Thyroid gland (tissue), 4 donors: ENCODE measurements around the gene WRAP73. TPM values are rescaled to one million over a fixed set of nuclear protein-coding genes. Genes with fewer than 3 reads are reported as not detected.
A peak's percentile ranks its signal among the peaks of the same experiment; 100 is the strongest.
"Not testable (repeated sequence)": the region's sequence is repeated elsewhere in the genome, so short reads cannot be mapped to it uniquely, and the experiment has no call there.

ENCODE experiments used
- DNase-seq, 2 donors: peaks; one replicate each; pipeline ENCODE4 v3.0.0-alpha.2; 2019
- H3K27ac ChIP-seq, 3 donors: fragments of 200-600 bp; sonication (generic); 1 replicate in 2 of 3; 2 replicates in 1 of 3; pipeline ENCODE4 v1.5.1; 2016 to 2019; ENCODE audit warnings: mild to moderate bottlenecking in 1 of 3, moderate library complexity in 1 of 3
- H3K27me3 ChIP-seq: fragments of 200-600 bp; sonication (generic); one replicate; pipeline ENCODE4 v1.5.1; 2019
- H3K36me3 ChIP-seq, 2 donors: fragments of 200-600 bp; sonication (generic); one replicate each; pipeline ENCODE4 v1.5.1; 2016 to 2019
- H3K4me1 ChIP-seq, 2 donors: fragments of 200-600 bp; sonication (generic); one replicate each; pipeline ENCODE4 v1.5.1; 2017 to 2019
- H3K4me3 ChIP-seq, 3 donors: fragments of 200-600 bp; sonication (generic); replicated peaks in 1 of 3; 1 replicate in 2 of 3; 2 replicates in 1 of 3; pipeline ENCODE4 v1.5.1; 2016; ENCODE audit warnings: mild to moderate bottlenecking in 1 of 3
- H3K9me3 ChIP-seq: fragments of 200-600 bp; sonication (generic); one replicate; pipeline ENCODE4 v1.5.1; 2017
- CTCF ChIP-seq, 6 experiments: fragments of 200-600 bp in 3 of 6; fragments of 450-650 bp in 3 of 6; sonication (generic) in 3 of 6; IDR thresholded peaks; one replicate each; pipeline ENCODE4 v1.5.1; 2016 to 2019; ENCODE audit warnings: antibody characterized with exemption in 6 of 6, mild to moderate bottlenecking in 2 of 6, inconsistent platforms in 1 of 6, moderate library complexity in 1 of 6
- POLR2A ChIP-seq, 2 donors: fragments of 450-650 bp; IDR thresholded peaks; one replicate each; pipeline ENCODE4 v1.6.1; 2017; ENCODE audit warnings: antibody characterized with exemption in 2 of 2, mild to moderate bottlenecking in 2 of 2, moderate library complexity in 1 of 2
- WGBS, 2 donors: methylation state at CpG; one replicate each; pipeline ENCODE4 v1.1.5; 2017; 5-methylcytosine and 5-hydroxymethylcytosine counted together
- intact Hi-C: fragments of 100-400 bp; cut with DNase I; formaldehyde crosslinking; loops from one replicate; pipeline ENCODE4 v1.15.1; 2023
- total RNA-seq, 4 donors: library from RNA; depleted of rRNA; stranded (reverse); fragments of >200 nt; gene quantifications; one replicate each; pipeline ENCODE4 v1.2.3, GENCODE V29; 2016

Gene WRAP73
- total RNA-seq, 4 donors from 2014 or later = 18.5 to 44.0 (median 21.0) TPM

- peaks cover 17 to 21% of the 10 kb centered on the region in 2 donors for H3K36me3 ChIP-seq
- 3 to 4% methylated on average over 4 to 36 of the region's 108 CpGs for WGBS, 2 donors
- TF ChIP-seq POLR2A (IDR thresholded peaks at IDR 0.05) = peak in 1 of 2 donors; percentile 80
- no peak for TF ChIP-seq CTCF (IDR thresholded peaks at IDR 0.05)
- peak; percentile 98 to 99 for DNase-seq
- peaks cover 20 to 28% of the 10 kb centered on the region in 2 donors for H3K4me1 ChIP-seq
- H3K9me3 ChIP-seq = no peaks in the 10 kb centered on the region
- H3K4me3 ChIP-seq = peak within 1 kb of the TSS; percentile 75 to 97 (median 94)
- H3K27me3 ChIP-seq = no peaks in the 10 kb centered on the region
- peak within 1 kb of the TSS in 2 of 3 donors; percentile 58 to 66 for H3K27ac ChIP-seq
- intact Hi-C loops = loop anchor here (5.0 kb wide), 1 partner anchor 172 kb away; the partner anchor contains the start of gene ARHGEF16
These were observed 25.4 kb downstream of the WRAP73 start, which contains the start of gene TPRG1L for GRCh38 chr1:3624200-3625136. TSS of gene TPRG1L (plus strand) at chr1:3625015. CDS start at chr1:3625073, 58 bp downstream.

DNA sequence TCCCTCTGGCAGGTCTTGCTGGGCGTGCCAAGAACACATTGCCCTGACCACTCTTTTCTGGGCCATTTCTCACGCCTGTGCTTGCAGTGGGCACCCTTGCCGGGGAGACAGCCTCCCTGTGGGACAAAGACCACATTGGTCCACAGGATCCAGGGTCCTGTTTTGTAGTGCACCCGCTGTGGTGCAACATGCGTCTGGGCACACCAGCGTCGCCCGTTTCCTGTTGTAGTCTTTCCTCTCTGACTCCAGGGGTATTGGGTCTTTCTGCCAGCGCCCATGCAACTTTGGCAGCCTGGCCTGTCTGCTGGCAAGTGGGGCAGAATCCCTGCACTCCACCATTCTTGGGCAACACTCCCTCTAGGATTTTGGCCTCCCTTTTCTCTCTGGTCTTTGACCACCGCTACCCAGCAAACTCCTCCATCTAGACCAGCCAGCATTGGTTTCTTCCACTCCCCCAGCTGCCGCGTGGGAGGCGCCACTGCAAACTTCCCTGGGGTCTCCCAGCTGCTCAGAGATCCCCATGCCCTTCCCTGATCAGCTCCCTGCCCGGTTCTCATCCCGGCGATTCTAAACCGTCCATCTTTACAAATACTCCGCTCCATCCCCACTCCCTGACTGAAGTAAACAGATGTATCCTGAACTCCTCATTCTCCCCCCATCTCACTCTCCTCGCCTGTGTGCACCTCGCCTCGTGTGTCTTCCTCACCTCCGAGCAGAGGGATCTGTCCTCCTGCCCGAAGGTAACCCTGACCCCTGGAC, 26.3 kb downstream of the WRAP73 start:
- no peak for TF ChIP-seq CTCF (IDR thresholded peaks at IDR 0.05)
- TF ChIP-seq POLR2A (IDR thresholded peaks at IDR 0.05) = no peak
- no peaks in the 10 kb centered on the region for H3K9me3 ChIP-seq
- peaks cover 13 to 14% of the 10 kb centered on the region in 2 donors for H3K36me3 ChIP-seq
- 36% methylated on average over 23 of the region's 23 CpGs for WGBS, 2 donors
- intact Hi-C loops = loop anchor here (5.0 kb wide), 1 partner anchor 171 kb away; the partner anchor contains the start of gene ARHGEF16
- peak overlapping the region; percentile 75 to 97 (median 94) for H3K4me3 ChIP-seq
- H3K27ac ChIP-seq = peak overlapping the region in 1 of 3 donors; percentile 58
- H3K27me3 ChIP-seq = no peaks in the 10 kb centered on the region
- peaks cover 20 to 35% of the 10 kb centered on the region in 2 donors for H3K4me1 ChIP-seq
- DNase-seq = no peak

- not testable (repeated sequence) for H3K4me3 ChIP-seq, DNase-seq, H3K9me3 ChIP-seq, H3K27ac ChIP-seq, H3K36me3 ChIP-seq, H3K27me3 ChIP-seq
- peaks cover 20 to 36% of the 10 kb centered on the region in 2 donors for H3K4me1 ChIP-seq
- 85 to 86% methylated on average over 9 of the region's 9 CpGs for WGBS, 2 donors
- intact Hi-C loops = loop anchor here (5.0 kb wide), 1 partner anchor 170 kb away; the partner anchor contains the start of gene ARHGEF16
These were observed 27.8 kb downstream of the WRAP73 start for GRCh38 chr1:3622102-3622501.

GRCh38 chr1:3621151-3621671, 28.7 kb downstream of the WRAP73 start:
- H3K27ac ChIP-seq, H3K36me3 ChIP-seq, H3K9me3 ChIP-seq, H3K4me3 ChIP-seq, H3K27me3 ChIP-seq: not testable (repeated sequence)
- 24 to 27% methylated on average over 14 to 15 of the region's 15 CpGs for WGBS, 2 donors
- H3K4me1 ChIP-seq = peaks cover 20 to 36% of the 10 kb centered on the region in 2 donors
- DNase-seq = peak; percentile 90 to 92
- intact Hi-C loops = loop anchor here (5.0 kb wide), 1 partner anchor 169 kb away; the partner anchor contains the start of gene ARHGEF16
- TF ChIP-seq CTCF (IDR thresholded peaks at IDR 0.05) = peak in 5 of 6 experiments; percentile 15 to 78 (median 67)

GRCh38 chr1:3620708-3621107, 29.2 kb downstream of the WRAP73 start:
- no peaks in the 10 kb centered on the region for H3K9me3 ChIP-seq
- DNase-seq = no peak

More at GRCh38 chr1:3620708-3621107, 29.2 kb downstream of the WRAP73 start:
- intact Hi-C loops = loop anchor here (5.0 kb wide), 1 partner anchor 168 kb away; the partner anchor contains the start of gene ARHGEF16
- TF ChIP-seq CTCF (IDR thresholded peaks at IDR 0.05) = no peak
- no peak for TF ChIP-seq POLR2A (IDR thresholded peaks at IDR 0.05)
- no peaks in the 10 kb centered on the region for H3K27me3 ChIP-seq
- WGBS, 2 donors = 86 to 92% methylated on average over 12 of the region's 12 CpGs
- H3K36me3 ChIP-seq = no peaks in the 10 kb centered on the region
- H3K4me3 ChIP-seq = no peak overlapping the region
- peaks cover 17 to 31% of the 10 kb centered on the region in 2 donors for H3K4me1 ChIP-seq
- H3K27ac ChIP-seq = no peak overlapping the region
